ENCODE results near the gene SYCE3. TPM values are rescaled to one million over a fixed set of nuclear protein-coding genes. Genes with fewer than 3 reads are reported as not detected.
"Not testable (repeated sequence)": the region's sequence is repeated elsewhere in the genome, so short reads cannot be mapped to it uniquely, and the experiment has no call there.

SYCE3 gene
- total RNA-seq, 2 donors from 2014 or later: not detected

DNA sequence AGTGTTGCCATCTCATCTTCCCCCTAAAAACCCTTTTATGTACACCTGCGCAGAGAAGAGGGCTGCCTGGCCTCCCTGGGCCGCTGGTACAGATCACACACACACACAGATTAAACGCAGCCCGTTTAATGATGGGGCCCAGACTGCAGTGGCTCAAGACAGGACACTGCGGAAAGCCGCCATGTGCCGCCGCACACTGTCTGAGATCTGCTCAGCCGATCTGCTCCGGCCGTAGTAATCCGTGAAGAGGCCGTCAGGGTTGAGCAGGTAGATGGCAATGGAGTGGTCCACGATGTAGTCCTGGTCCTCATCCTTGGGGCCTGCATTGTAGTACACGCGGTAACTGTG lies 39.3 kb downstream of the SYCE3 start:
- no peaks in the 10 kb centered on the region for H3K27me3 ChIP-seq
- TF ChIP-seq, protein P1, sequence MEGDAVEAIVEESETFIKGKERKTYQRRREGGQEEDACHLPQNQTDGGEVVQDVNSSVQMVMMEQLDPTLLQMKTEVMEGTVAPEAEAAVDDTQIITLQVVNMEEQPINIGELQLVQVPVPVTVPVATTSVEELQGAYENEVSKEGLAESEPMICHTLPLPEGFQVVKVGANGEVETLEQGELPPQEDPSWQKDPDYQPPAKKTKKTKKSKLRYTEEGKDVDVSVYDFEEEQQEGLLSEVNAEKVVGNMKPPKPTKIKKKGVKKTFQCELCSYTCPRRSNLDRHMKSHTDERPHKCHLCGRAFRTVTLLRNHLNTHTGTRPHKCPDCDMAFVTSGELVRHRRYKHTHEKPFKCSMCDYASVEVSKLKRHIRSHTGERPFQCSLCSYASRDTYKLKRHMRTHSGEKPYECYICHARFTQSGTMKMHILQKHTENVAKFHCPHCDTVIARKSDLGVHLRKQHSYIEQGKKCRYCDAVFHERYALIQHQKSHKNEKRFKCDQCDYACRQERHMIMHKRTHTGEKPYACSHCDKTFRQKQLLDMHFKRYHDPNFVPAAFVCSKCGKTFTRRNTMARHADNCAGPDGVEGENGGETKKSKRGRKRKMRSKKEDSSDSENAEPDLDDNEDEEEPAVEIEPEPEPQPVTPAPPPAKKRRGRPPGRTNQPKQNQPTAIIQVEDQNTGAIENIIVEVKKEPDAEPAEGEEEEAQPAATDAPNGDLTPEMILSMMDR (IDR thresholded peaks at IDR 0.05): no peak
- H3K4me3 ChIP-seq: no peak overlapping the region
- no peaks in the 10 kb centered on the region for H3K9me3 ChIP-seq
- H3K4me1 ChIP-seq: peaks cover 0 to 28% of the 10 kb centered on the region in 2 donors
- no peak overlapping the region for H3K27ac ChIP-seq
- no peak for DNase-seq (ENCODE audit: low spot score)
- H3K36me3 ChIP-seq: peaks cover 52% of the 10 kb centered on the region

DNA sequence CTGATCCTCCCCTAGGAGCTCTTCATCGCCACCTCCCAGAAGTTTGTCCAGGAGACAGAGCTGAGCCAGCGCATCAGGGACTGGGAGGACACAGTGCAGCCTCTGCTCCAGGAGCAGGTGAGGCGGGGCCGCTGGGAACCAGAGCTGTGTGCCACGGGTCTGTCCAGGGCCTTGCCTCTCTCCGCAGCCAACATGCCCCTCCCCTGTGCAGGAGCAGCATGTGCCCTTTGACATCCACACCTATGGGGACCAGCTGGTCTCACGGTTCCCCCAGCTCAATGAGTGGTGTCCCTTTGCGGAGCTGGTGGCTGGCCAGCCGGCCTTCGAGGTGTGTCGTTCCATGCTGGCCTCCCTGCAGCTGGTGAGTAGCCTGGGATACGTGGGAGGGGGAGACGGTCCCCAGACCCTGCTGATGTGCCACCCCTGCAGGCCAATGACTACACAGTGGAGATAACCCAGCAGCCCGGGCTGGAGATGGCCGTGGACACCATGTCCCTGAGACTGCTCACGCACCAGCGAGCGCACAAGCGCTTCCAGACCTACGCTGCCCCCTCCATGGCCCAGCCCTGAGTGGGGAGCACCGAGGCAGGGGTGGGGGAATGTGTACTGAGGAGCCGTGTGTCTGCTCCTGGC lies 39.8 kb downstream of the SYCE3 start:
- H3K9me3 ChIP-seq: no peaks in the 10 kb centered on the region
- H3K36me3 ChIP-seq: peaks cover 57% of the 10 kb centered on the region
- no peak overlapping the region for H3K27ac ChIP-seq
- TF ChIP-seq, protein P1 (IDR thresholded peaks at IDR 0.05): no peak
- H3K27me3 ChIP-seq: no peaks in the 10 kb centered on the region
- DNase-seq (ENCODE audit: low spot score): no peak
- H3K4me3 ChIP-seq: no peak overlapping the region
- peaks cover 0 to 28% of the 10 kb centered on the region in 2 donors for H3K4me1 ChIP-seq

DNA sequence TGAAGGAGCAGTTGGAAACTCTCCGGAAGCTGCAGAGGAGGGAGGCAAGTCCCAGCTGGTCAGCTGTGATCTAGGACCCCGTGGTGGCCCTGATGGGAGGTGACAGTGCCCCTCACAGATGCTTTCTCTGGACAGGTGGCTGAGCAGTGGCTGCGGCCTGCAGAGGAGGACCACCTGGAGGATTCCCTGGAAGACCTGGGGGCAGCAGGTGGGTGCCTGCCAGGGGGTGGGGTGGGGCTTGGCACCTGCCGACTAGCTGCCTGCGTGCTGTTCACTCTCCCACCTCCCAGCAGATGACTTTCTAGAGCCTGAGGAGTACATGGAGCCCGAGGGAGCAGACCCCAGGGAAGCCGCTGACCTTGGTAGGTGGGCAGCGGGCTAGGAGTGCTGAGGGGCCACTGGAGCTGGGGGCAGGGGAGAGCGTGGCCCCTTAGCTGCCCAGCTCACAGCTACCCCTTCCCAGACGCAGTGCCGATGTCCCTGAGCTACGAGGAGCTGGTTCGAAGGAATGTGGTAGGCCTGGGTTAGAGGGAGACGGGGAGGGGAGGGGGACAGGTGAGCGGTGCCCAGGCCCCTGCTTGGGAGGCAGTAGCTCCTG lies 40.4 kb downstream of the SYCE3 start:
- peaks cover 0 to 26% of the 10 kb centered on the region in 2 donors for H3K4me1 ChIP-seq
- no peaks in the 10 kb centered on the region for H3K9me3 ChIP-seq
- peaks cover 64% of the 10 kb centered on the region for H3K36me3 ChIP-seq
- no peaks in the 10 kb centered on the region for H3K27me3 ChIP-seq
- no peak for DNase-seq (ENCODE audit: low spot score)
- H3K27ac ChIP-seq: no peak overlapping the region
- no peak overlapping the region for H3K4me3 ChIP-seq
- TF ChIP-seq, protein P1 (IDR thresholded peaks at IDR 0.05): no peak

DNA sequence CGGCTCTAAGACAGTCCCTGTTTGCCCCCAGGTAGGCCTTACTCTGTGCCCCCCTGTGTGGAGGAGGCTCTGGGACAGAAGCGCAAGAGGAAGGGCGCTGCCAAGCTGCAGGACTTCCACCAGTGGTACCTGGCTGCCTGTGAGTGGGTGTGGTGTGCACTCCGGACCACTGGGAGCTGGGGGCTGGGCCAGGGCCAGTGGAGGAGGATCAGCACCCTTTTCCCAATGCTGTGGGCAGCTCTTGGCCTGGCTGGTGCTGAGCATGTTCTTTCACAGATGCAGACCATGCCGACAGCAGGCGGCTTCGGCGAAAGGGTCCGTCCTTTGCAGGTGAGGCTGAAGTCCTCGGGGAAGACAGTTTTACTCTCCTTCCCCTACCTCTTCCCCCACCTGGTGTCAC lies 41.0 kb downstream of the SYCE3 start:
- Histone ChIP-seq H3K27me3 (no peaks in the 10 kb centered on the region), H3K4me3 (no peak overlapping the region), H3K27ac (no peak overlapping the region), H3K36me3 (peaks cover 69% of the 10 kb centered on the region), H3K9me3 (no peaks in the 10 kb centered on the region), H3K4me1 (peaks cover 0 to 20% of the 10 kb centered on the region in 2 donors)
- TF ChIP-seq, protein P1 (IDR thresholded peaks at IDR 0.05): no peak
- no peak for DNase-seq (ENCODE audit: low spot score)

DNA sequence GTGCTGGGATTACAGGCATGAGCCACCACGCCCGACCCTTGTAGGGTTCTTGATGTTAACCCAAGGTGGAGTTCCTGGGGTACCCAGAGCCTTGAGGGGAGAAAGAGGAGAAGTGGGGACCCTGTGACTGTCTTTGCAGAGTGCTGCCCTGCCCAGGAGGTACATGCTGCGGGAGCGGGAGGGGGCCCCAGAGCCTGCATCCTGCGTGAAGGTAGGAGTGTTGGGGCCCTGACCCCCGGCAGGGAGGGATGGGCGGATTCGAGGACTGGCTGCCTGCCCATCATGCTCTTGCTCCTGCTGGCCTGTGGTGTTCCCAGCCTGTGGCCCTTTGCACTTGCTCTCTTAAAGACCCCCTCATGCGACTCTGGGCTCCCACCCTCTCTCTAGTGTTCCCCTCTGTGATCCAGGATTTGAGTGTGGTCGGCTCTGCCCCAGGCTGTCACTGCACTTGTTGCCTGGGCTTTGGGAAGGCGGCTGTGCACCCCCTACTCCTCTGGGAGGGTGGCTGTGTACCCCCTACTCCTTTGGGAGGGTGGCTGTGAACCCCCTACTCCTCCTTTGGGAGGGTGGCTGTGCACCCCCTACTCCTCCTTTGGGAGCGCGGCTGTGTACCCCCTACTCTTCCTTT lies 41.8 kb downstream of the SYCE3 start:
- Histone ChIP-seq H3K4me1 (peaks cover 0 to 15% of the 10 kb centered on the region in 2 donors), H3K27me3 (no peaks in the 10 kb centered on the region), H3K9me3 (no peaks in the 10 kb centered on the region), H3K27ac (no peak overlapping the region), H3K36me3 (peaks cover 75% of the 10 kb centered on the region), H3K4me3 (no peak overlapping the region)
- TF ChIP-seq, protein P1 (IDR thresholded peaks at IDR 0.05): no peak
- DNase-seq (ENCODE audit: low spot score): no peak

DNA sequence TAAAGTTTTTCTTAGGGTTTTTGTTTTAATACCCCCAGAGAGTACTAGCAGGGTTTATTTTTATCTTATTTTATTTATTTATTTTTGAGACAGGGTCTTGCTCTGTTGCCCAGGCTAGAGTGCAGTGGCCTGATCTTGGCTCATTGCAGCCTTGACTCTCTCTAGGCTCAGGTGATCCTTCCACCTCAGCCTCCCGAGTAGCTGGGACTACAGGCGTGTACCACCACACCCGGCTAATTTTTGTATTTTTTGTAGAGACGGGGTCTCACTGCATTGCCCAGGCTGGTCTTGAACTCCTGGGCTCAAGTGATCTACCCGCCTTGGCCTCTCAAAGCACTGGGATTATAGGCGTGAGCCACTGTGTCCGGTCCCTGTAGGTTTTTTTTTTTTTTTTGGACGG lies 42.5 kb downstream of the SYCE3 start:
- H3K4me1 ChIP-seq: peaks cover 0 to 15% of the 10 kb centered on the region in 2 donors
- not testable (repeated sequence) for DNase-seq (ENCODE audit: low spot score); H3K27ac ChIP-seq; H3K9me3 ChIP-seq; H3K27me3 ChIP-seq; H3K4me3 ChIP-seq
- H3K36me3 ChIP-seq: peaks cover 75% of the 10 kb centered on the region

Data from right atrium auricular region (tissue), 2 donors.